Measurements from ENCODE around the gene ZP1.

- no peak for TF ChIP-seq EZH2 (IDR thresholded peaks at IDR 0.05; ENCODE audit: insufficient read depth, poor library complexity, severe bottlenecking)
- TF ChIP-seq EZH2phosphoT487 (IDR thresholded peaks at IDR 0.05; ENCODE audit: insufficient read depth, low read depth) = no peak
Measured at GRCh38 chr11:60923326-60923725, 56.0 kb downstream of the ZP1 start.

All from GM23248 (cell line).